ENCODE measurements around the gene UBE2D1.

Gene UBE2D1

DNA sequence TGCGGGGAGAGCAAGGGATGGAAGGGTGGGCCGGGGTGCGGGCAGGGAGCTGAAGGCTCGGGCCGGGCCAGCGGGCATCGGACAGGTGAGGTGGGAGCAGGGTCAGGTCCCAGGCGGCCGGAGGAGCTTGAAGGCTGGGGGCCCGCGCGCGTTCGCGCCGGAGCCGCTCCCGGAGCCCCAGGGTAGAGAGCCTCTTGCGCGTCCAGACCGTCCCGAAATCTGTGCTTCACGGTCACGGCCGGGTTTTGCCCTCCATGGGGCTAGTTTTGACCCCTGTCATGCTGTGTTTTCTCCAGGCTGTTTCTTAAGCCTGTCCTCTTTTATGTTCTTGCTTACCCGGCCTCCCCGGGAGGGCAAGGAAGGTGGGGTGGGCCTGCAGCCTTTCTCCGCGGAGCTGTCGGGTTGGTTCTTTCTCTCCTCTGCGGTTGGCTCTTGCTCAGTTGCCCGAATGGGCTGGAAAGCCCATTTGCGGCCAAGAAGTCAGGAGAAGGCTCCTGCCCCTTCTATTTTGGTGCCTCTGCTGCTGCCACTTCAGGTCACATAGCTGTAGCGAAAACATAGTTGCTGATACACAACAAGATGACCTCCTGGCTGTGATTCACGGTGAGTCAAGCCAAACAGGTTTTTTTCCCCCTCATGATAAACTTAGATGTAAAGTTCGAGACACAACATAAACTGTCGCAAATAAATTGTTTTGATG lies 650 bp downstream of the UBE2D1 start:
- H3K27ac ChIP-seq, result peak overlapping the region; percentile 68 to 96 (median 89)
- H3K4me3 ChIP-seq, result peak overlapping the region; percentile 90 to 97 (median 92)

DNA sequence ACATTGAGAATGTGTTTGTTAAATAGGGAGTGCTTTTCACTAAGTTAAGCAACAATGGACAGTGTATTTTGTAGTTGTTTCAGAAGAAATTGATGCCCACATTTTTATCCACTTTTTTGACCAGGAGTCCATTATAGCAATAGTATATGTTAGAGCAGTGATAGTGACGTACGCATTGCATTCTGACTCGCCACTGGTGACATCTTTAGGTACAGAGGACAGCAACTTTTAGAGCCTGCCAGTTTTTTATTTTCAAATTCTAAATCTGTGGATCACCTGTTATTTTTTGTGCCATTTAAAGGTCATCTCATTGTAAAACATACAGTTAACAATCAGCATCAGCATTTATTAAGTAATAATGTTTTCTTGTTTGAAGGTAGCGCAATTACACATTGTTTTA lies 1.4 kb downstream of the UBE2D1 start:
- Histone ChIP-seq H3K27ac (no peak overlapping the region), H3K4me3 (peak overlapping the region in 4 of 7 experiments; percentile 92 to 97 (median 94))

DNA sequence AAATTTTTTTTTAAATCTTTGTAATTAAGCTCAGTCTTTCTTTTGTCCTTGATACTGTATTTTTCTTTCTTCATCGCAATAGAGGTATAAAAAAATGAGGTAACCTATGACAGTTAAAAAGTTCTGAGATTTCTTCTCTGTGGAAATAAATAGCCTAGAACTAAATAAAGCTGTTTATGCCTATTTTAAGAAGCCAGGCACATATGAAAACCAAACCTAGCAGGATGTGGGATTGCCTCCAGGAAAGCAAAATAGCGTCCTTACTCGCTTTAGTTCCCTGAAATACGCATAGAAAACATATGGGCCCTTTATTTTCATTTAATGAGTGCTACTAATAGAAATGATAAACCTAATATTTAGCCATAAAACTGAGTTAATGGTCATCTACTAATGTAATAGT lies 6.6 kb downstream of the UBE2D1 start:
- Histone ChIP-seq H3K27ac (no peak overlapping the region), H3K4me3 (no peak overlapping the region)

DNA sequence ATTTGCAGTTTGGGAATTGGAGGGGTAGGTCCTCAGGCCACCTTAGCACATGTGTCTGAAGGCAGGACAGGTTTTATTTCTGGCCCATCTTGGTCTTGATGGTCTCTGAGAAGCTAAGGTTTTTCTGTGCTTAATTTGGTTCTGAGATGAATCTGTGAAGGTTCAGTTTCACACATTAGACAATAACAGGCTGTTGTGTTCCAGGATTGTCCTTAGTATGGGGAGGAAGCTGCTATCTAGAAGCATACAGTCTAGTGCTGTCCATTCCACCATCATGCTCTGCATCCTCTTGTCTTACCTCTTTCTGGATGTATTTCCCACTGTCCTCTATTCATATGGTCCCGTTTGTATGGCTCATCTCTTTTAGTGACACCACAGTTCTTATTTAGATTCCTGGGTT lies 7.1 kb downstream of the UBE2D1 start:
- Histone ChIP-seq H3K4me3 (no peak overlapping the region), H3K27ac (no peak overlapping the region)

DNA sequence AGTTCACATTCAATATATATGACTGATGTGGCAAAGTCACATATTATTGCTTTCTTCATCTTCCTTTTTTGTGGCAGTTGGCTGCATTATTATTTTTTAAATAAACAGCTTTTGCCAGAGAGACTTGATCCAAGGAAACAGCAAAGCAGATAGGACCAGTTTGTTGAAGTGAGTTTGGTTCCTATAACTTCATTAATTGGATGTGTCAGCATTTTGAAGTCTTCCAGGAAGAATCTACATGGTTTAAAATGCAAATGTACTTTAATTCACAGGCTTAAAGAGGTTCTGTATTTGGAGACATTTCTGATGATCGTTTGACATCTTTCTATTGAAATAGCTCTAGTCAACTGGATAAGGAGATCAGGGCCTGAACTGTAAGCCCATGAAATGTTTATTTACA lies 13.2 kb downstream of the UBE2D1 start:
- Histone ChIP-seq H3K27ac (no peak overlapping the region), H3K4me3 (no peak overlapping the region)

DNA sequence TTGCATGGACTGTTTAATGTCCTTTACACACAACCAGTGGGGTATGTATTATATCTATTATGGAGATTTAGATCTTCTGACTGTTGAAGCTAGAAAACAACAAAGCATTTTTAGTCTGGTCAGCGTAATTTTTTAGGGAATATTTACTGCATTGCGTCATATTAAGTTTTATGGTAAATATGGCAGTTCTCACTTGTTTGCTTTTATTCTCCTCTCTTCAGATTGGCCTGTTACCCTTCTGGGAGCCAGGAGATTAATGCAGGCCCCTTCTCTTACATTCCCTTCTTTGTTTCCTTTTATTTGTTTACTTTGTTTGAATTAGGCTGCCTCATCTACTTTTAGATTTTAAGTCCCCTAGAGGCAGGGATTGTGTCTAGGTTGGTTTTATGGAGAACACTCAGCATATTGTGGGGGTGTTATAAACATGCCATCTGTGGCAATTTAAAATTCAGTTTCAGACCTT lies 13.8 kb downstream of the UBE2D1 start:
- Histone ChIP-seq H3K27ac (no peak overlapping the region), H3K4me3 (no peak overlapping the region)

DNA sequence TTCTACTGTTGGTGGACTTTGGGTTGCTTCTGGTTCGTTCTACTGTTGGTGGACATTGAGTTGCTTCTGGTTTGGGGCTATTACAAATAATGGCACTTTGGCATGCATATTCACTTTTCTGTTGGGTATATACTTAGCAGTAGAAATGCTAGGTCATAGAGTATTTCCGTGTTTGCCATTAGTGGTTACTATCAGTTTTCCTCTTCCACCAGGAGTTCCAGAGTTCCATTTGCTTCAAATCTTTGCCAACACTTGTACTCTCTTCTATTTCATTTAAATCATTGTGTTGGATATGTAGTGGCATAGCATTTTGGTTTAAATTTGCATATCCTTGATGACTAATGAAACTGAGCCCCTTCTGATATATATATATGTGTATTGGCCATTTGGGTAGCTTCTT lies 15.2 kb downstream of the UBE2D1 start:
- no peak overlapping the region for H3K27ac ChIP-seq
- no peak overlapping the region for H3K4me3 ChIP-seq

DNA sequence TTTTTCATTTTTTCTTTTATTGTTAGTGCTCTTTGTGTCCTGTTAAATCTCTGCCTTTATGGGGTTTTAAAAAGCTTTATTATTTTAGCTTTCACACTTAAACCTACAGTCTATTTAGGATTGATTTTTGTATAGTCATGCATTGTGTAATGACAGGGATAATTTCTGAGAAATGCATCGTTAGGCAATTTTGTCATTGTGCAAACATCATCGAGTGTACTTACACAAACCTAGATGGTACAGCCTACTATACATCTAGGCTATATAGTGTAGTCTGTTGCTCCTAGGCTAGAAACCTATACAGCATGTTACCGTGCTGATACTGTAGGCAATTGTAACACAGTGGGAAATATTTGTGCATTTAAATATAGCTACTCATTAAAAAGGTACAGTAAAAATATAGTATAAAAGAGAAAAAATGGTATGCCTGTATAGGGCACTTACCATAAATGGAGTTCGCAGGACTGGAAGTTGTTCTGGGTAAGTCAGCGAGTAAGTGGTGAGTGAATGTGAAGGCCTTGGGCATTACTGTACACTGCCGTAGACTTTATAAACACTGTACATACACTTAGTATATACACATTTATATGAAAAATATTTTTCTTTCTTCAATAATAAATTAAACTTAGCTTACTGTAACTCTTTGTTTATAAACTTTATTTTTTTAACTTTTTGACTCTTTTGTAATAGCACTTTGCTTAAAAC lies 16.0 kb downstream of the UBE2D1 start:
- Histone ChIP-seq H3K27ac (peak overlapping the region in 1 of 21 experiments; percentile 6), H3K4me3 (no peak overlapping the region)

DNA sequence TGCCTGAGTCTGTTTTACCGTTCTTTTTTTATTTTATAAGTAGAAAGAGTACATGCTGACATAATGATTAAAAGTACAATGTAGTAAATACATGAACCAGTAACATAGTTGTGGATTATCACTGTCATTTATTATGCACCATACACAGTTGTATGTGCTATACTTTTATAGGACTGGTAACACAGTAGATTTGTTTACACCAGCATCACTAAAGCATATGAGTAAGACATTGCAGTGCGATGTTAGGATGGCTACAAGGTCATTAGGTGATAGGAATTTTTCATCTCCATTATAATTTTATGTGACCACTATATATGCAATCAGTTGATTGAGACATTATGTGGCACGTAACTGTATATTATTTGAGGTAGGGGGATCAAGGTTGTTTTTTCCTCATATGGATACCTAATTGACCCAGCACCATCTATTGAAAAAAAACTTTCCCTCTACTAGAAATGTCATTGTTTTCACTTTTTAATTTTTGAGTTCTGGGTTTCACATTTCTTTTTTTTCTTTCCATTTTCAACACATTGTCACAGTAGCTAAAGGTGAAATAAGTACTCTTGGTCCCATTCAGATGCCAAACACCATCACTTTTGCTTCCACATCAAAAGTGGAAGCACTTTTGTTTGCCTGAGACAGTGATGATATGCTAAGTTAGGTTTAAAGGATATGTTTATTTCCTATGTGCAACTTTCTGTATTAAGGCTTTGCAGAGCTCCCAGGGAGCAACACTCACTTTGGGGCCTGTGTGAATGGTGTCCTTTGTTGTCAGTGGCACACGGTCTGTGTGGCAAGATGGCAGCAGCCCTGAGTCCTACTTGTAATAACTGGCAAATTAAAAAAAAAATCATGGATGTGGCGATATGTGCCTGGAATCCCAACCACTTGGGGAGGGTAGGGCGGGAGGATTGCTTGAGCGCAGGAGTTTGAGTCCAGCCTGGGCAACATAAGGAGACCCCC lies 17.1 kb downstream of the UBE2D1 start:
- Histone ChIP-seq H3K4me3 (no peak overlapping the region), H3K27ac (no peak overlapping the region)

DNA sequence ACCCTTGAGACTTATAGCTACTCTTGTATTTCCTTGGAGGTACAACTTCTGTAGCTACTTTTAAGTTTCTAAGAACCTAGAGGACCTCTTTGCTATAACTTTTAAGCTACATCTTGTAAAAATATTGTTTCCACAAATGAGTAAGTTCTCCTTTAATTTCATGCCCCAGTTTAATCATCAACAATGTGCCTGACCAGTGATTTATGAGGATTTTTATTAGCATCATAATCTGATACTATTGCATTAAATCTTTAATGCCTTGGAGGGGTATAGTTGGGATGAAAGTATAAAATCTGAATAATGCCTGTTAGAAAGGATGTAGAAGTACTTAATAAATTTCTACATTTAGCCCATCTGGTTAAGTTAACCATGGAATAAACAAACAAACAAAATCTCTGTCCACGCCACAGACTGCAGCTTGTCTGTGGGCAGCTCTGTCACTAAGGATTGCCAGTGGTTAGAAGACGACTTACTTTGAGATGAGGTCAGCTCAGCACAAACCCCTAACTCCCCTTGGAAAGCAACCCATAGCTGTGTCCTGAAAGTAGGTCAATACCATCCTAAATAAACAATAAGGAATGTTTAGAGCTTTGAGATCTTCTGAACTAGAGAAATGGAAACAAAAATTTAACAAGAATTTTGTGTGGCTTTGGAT lies 18.3 kb downstream of the UBE2D1 start:
- Histone ChIP-seq H3K4me3 (no peak overlapping the region), H3K27ac (no peak overlapping the region)

DNA sequence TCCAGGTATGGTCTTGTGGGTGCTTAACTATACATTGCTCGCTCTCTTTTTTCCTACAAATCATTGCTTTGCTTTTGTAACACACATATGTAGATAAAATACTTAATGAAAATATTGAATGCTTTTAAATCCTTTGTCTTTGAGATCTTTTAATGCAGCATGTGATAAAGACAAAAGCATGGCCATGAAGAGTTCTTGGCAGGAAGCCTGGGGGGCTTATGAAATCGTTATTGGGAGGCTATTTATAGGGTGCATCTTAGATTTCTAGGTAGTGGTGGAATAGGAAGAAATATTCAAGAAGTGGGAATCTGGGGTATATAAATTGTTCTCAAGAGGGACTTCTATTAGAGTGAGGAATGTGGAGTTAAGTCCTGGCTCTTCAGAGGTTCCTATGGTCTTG lies 21.9 kb downstream of the UBE2D1 start:
- Histone ChIP-seq H3K27ac (no peak overlapping the region), H3K4me3 (no peak overlapping the region)

DNA sequence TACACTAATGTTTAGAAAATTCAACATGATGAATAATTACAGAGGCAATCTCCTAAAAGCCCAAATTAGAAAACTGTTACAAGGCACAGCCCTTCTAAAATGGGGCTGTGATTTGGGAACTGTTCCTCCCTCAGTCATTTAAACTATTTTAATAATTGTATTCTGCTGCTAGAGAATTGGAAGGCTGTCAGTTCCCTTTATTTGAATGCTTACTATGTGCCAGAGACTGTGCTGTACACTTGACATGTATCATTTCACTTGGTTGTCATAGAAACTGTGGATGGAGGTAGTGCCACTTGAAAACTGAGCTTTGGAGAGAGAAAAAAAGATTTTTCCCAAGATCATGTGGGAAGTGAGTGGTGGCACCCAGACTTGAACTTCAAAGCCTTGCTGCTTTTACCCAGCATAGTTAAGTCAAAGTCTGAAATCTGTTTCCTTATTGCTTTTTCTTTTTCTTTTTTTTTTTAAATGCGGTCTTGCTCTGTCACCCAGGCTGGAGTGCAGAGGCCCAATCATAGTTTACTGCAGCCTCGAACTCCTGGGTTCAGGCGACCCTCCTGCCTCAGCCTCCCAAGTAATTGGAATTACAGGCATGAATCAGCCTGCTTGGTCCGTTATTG lies 23.6 kb downstream of the UBE2D1 start:
- Histone ChIP-seq H3K4me3 (no peak overlapping the region), H3K27ac (no peak overlapping the region)

DNA sequence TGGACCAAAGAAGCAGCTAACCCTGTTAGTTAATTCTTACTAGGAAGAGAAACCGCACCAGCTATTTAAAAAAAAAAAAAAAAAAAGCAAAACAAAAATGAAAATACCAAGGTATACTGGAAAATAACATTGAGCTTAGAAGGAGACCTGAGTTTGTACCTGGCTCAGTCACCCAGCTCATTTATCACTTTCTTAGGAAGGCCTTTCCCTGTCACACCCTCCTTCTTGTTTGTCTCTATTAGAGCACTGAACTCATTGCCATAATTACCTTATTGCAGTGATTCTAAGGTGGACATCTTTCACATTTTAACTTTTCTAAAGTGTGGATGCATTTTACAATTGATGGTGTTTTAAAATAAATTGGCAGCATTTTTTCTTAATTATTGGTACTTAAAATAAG lies 24.1 kb downstream of the UBE2D1 start:
- Histone ChIP-seq H3K4me3 (no peak overlapping the region), H3K27ac (no peak overlapping the region)

DNA sequence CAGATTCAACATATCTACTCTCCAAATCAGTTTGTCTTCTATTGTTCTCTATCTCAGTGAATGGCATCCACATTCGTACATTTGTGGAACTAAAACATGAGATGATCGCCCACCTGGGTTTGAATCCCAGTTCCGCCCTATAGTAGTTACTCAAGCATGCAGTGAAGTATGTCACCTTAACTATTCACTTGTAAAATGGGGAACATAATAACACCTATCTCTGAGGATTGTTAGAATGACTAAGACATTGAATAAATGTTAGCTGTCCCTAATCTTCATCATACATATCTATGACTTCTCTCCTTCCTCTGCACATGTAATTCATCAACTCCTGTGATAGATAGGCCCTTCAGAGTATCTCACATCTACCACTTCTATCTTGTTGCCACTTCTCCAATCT lies 24.7 kb downstream of the UBE2D1 start:
- H3K4me3 ChIP-seq, result no peak overlapping the region
- no peak overlapping the region for H3K27ac ChIP-seq

DNA sequence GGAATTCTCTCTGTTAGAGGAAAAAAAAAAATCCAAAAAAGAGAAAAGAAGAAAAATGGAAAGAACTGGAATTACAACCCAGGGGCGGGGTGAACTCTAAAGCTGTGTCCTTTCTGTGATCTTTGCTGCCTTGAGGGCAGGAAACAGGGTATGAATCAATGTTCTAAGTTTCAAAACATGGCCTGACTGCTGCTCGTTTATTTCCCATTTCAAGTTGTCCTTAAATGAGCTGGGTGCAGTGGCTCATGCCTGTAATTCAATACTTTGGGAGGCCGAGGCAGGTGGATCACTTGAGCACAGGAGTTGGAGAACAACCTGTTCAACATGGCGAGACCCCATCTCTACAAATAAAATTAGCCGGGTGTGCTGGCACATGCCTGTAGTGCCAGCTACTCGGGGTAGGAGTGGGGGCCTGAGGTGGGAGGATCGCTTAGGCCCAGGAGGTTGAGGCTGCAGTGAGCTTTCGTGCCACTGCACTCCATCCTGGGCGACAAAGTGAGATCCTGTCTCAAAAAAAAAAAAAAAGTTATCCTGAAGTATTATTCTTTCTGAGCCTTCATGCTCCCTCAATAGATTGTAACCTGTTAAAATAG lies 25.7 kb downstream of the UBE2D1 start:
- Histone ChIP-seq H3K27ac (no peak overlapping the region), H3K4me3 (no peak overlapping the region)

DNA sequence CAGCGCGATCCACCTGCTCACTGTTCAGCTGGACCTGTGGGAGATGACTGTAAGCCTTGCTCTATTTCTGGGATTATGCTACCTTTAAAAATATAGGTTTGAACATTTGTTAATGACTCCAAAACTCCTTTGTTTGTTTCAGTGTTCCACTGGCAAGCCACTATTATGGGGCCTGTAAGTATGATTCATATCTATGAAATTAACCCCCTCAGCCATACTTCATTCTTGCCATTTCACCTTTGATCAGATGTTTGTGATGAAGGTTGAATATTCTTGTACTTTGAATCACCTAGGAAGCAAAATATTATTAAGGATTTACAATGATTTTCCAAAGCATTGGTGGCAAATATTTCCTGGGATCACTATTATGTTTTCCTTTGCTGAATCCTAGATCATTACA lies 26.5 kb downstream of the UBE2D1 start:
- no peak overlapping the region for H3K27ac ChIP-seq

DNA sequence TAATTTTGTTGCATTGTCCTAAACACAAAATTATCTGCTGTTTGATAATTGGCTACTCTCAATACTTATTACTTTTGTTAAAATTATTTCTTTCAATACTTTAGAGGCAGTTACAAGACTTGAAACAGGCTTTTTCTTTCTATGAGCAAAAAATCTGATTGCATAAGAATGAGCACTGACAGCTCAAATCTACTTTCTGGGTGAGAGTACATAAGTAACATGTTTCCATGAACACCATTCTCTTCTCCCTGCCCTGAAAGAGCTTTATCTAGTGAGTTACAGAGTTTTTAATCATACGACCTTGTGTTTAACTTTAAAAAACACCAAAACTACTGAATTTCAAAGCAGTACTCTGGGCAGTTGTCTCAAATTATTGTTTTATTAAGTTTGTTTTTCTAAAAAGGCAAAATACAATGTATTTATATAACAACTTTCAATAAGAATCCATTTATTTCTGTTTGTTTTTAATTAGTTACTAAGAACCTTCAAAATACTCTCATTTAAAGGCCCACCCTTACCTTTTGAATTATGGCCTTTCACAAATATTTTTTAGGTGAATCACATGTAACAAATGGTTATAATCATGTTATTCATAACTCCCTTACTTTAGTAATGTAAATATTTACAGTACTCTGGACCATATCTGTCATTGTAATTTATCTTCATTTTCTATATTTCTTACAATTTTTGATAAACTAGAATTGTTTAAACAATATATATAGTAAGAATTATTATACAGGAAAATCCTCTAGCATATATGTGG lies 27.4 kb downstream of the UBE2D1 start:
- Histone ChIP-seq H3K27ac (no peak overlapping the region), H3K4me3 (no peak overlapping the region)

More for the DNA sequence above, 26.5 kb downstream of the UBE2D1 start:
- H3K4me3 ChIP-seq, result no peak overlapping the region

DNA sequence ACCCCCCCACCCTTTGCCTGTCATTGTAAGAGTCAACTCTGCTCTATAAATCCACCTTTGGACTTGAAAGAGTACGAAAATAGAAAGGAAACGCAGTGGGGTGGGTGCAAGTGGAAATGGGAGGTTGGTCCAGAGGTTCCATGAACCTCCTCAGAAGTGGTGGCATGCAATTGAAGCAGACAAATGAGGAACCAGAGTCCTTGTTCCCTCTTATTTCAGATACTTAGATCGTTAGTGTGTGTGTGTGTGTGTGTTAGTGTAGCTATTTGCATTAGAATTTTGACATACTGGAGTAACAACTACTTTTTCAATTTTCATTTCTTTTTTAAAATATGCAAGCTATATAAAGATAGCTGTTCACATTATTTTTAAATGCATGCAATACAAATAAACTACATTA lies 32.3 kb downstream of the UBE2D1 start:
- Histone ChIP-seq H3K27ac (no peak overlapping the region), H3K4me3 (no peak overlapping the region)

Measured in skin epidermis (tissue), 12 donors.